ENCODE data around the gene MTERF4.

GRCh38 chr2:241111440-241111805 is 9.3 kb upstream of the MTERF4 start:
- TF ChIP-seq EZH2 (IDR thresholded peaks at IDR 0.05; ENCODE audit: borderline replicate concordance, low read length), result no peak
- no peak for TF ChIP-seq CTCF (conservative IDR thresholded peaks at IDR 0.05 in 1 of 2, IDR thresholded peaks at IDR 0.05 in 1 of 2; ENCODE audit: extremely low read depth in 1 of 2, insufficient read depth in 1 of 2, low read depth in 1 of 2, low read length in 2 of 2)
